ENCODE data around the gene KCNA5.

KCNA5 gene

GRCh38 chr12:5088586-5089264 lies 45.0 kb downstream of the KCNA5 start:
- TF ChIP-seq GATA3 (IDR thresholded peaks at IDR 0.05; ENCODE audit: low read depth, low read length) (no peak), GATA2 (IDR thresholded peaks at IDR 0.05; ENCODE audit: low read depth, low read length) (no peak)

GRCh38 chr12:5094551-5094950 lies 50.9 kb downstream of the KCNA5 start:
- TF ChIP-seq GATA2 (IDR thresholded peaks at IDR 0.05; ENCODE audit: low read depth, low read length), result no peak
- TF ChIP-seq GATA3 (IDR thresholded peaks at IDR 0.05; ENCODE audit: low read depth, low read length), result no peak

- TF ChIP-seq GATA2 (IDR thresholded peaks at IDR 0.05; ENCODE audit: low read depth, low read length), result no peak
- no peak for TF ChIP-seq GATA3 (IDR thresholded peaks at IDR 0.05; ENCODE audit: low read depth, low read length)
Observed at GRCh38 chr12:5094986-5095385, 51.3 kb downstream of the KCNA5 start.
